Hematopoietic multipotent progenitor cell treated with erythropoietin and hydrocortisone succinate and interleukin-3 and kit ligand, for 17 days (in vitro differentiated cells): ENCODE measurements around the gene PERM1.
"Not testable (repeated sequence)": the region's sequence is repeated elsewhere in the genome, so short reads cannot be mapped to it uniquely, and the experiment has no call there.

ENCODE experiments used
- DNase-seq: peaks from one replicate; pipeline ENCODE4 v3.0.0-alpha.2; 2015; ENCODE audit warnings: low spot score

The PERM1 gene

GRCh38 chr1:978069-978834 lies 3.6 kb downstream of the PERM1 start:
- DNase-seq = no peak

- not testable (repeated sequence) for DNase-seq
These were observed 5.1 kb downstream of the PERM1 start for GRCh38 chr1:976791-977190.

GRCh38 chr1:975896-976683 lies 5.8 kb downstream of the PERM1 start:
- no peak for DNase-seq

- no peak for DNase-seq
These were observed 6.5 kb downstream of the PERM1 start for GRCh38 chr1:975365-975764.

GRCh38 chr1:974687-975328 lies 7.1 kb downstream of the PERM1 start:
- no peak for DNase-seq

- DNase-seq = no peak
These were observed 7.6 kb downstream of the PERM1 start for GRCh38 chr1:974293-974640.

- no peak for DNase-seq
These were observed 8.2 kb downstream of the PERM1 start for GRCh38 chr1:973459-974292.

GRCh38 chr1:972726-973458 lies 9.0 kb downstream of the PERM1 start:
- DNase-seq = no peak

GRCh38 chr1:971751-972506 lies 10.0 kb downstream of the PERM1 start:
- no peak for DNase-seq

GRCh38 chr1:970973-971730 lies 10.7 kb downstream of the PERM1 start:
- DNase-seq = no peak

GRCh38 chr1:970242-970972 lies 11.5 kb downstream of the PERM1 start:
- no peak for DNase-seq

GRCh38 chr1:969260-969855 lies 12.5 kb downstream of the PERM1 start:
- DNase-seq = no peak

- DNase-seq = no peak
These were observed 14.2 kb downstream of the PERM1 start for GRCh38 chr1:967466-968343.

GRCh38 chr1:966704-967300 lies 15.1 kb downstream of the PERM1 start:
- DNase-seq = no peak

GRCh38 chr1:966135-966703 lies 15.7 kb downstream of the PERM1 start, which contains the start of gene PLEKHN1:
TSS of gene PLEKHN1 (plus strand) at chr1:966482. CDS start at chr1:966532, 50 bp downstream.
- DNase-seq = no peak

GRCh38 chr1:965526-966134 lies 16.3 kb downstream of the PERM1 start:
- no peak for DNase-seq
